GM19351 (cell line): ENCODE measurements around the gene FOXC2.

Experiments
- ATAC-seq: cut with Tn5 transposase; IDR thresholded peaks from one replicate; pipeline ENCODE4 v1.9.1; 2021; ENCODE audit warnings: mild to moderate bottlenecking, moderate library complexity; ENCODE audit not compliant: unreplicated experiment

The FOXC2 gene

GRCh38 chr16:86571530-86571915, 4.9 kb downstream of the FOXC2 start:
- ATAC-seq, result no peak

GRCh38 chr16:86572041-86572521, 5.5 kb downstream of the FOXC2 start:
- ATAC-seq, result no peak

GRCh38 chr16:86572606-86573005, 6.0 kb downstream of the FOXC2 start:
- ATAC-seq, result no peak

GRCh38 chr16:86573215-86573614, 6.6 kb downstream of the FOXC2 start:
- ATAC-seq, result no peak

GRCh38 chr16:86573646-86574508, 7.2 kb downstream of the FOXC2 start:
- ATAC-seq, result no peak

GRCh38 chr16:86574646-86575045, 8.0 kb downstream of the FOXC2 start:
- ATAC-seq, result no peak

- ATAC-seq, result no peak
Observed at GRCh38 chr16:86575095-86575685, 8.6 kb downstream of the FOXC2 start.

- no peak for ATAC-seq
Observed at GRCh38 chr16:86575754-86576557, 9.3 kb downstream of the FOXC2 start.

- no peak for ATAC-seq
Observed at GRCh38 chr16:86576591-86577313, 10.1 kb downstream of the FOXC2 start.

GRCh38 chr16:86577314-86577971, 10.8 kb downstream of the FOXC2 start:
- ATAC-seq, result no peak

GRCh38 chr16:86578061-86578599, 11.5 kb downstream of the FOXC2 start, which contains the start of gene FOXL1:
Gene FOXL1 (plus strand): TSS chr16:86578549. CDS start chr16:86578724, 175 bp downstream.
- no peak for ATAC-seq

GRCh38 chr16:86578611-86579267, 12.1 kb downstream of the FOXC2 start:
- ATAC-seq, result no peak

GRCh38 chr16:86579268-86580062, 12.8 kb downstream of the FOXC2 start:
- ATAC-seq, result no peak

- no peak for ATAC-seq
Observed at GRCh38 chr16:86580063-86580790, 13.6 kb downstream of the FOXC2 start.

- ATAC-seq, result no peak
Observed at GRCh38 chr16:86580791-86581170, 14.2 kb downstream of the FOXC2 start.

GRCh38 chr16:86581458-86581857, 14.8 kb downstream of the FOXC2 start:
- no peak for ATAC-seq

GRCh38 chr16:86584071-86584685, 17.5 kb downstream of the FOXC2 start:
- ATAC-seq, result no peak
